ENCODE results near the gene PPP1R14D.

The PPP1R14D gene

DNA sequence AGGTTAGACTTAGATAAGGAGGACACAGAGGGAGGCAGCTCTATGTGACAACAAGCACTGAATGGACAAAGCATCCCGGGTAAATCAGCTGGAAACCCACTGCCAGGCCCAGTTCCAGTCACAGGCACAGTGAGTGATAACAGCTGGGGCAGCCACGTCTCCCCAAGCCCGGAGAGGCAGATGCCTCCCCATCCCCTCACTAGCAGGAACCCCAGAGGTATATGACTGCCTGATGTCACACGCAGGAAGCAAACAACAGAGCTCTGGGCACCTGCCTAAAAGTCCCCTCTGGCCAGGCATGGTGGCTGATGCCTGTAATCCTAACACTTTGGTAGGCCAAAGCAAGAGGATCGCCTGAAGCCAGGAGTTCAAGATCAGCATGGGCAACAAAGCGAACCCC, 40.5 kb downstream of the PPP1R14D start:
- Histone ChIP-seq H3K27me3 (no peaks in the 10 kb centered on the region), H3K4me3 (ENCODE audit: low read depth in 1 of 2, low read length in 1 of 2) (no peak overlapping the region), H3K4me1 (ENCODE audit: control insufficient read depth in 1 of 2, insufficient read depth in 1 of 2, low read depth in 1 of 2, low read length in 1 of 2) (peaks cover 25 to 28% of the 10 kb centered on the region in 2 experiments), H3K36me3 (no peaks in the 10 kb centered on the region), H3K9me3 (no peaks in the 10 kb centered on the region), H3K27ac (peak overlapping the region; percentile 61)
- no peak for TF ChIP-seq CTCF (IDR thresholded peaks at IDR 0.05)

DNA sequence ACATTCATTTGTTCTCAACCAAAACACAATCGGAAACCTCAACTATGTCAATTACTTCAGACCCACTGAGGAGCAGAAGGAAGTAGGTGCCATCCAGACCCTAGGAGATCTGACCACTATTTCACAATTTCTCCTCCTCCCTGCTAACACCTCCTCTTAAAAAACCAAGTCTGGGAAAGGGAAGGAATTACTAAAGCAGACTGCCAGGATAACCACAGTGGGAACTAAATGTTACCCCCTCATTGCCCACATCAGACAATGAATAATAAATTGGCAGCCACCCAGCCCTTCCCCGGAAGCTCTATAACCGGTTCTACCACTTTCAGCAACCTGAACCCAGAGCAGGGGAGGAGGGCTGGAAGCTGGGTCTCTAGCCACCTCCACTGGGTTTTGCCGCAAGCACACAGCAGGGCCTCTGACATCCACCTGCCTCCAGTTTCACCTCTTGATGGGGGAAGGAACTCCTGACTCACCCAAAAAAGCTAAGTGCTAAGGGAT, 41.1 kb downstream of the PPP1R14D start:
- no peaks in the 10 kb centered on the region for H3K27me3 ChIP-seq
- no peaks in the 10 kb centered on the region for H3K36me3 ChIP-seq
- H3K27ac ChIP-seq, result peak overlapping the region; percentile 61
- no peak for TF ChIP-seq CTCF (IDR thresholded peaks at IDR 0.05)
- peaks cover 25 to 28% of the 10 kb centered on the region in 2 experiments for H3K4me1 ChIP-seq (ENCODE audit: control insufficient read depth in 1 of 2, insufficient read depth in 1 of 2, low read depth in 1 of 2, low read length in 1 of 2)
- H3K4me3 ChIP-seq (ENCODE audit: low read depth in 1 of 2, low read length in 1 of 2), result no peak overlapping the region
- H3K9me3 ChIP-seq, result no peaks in the 10 kb centered on the region

DNA sequence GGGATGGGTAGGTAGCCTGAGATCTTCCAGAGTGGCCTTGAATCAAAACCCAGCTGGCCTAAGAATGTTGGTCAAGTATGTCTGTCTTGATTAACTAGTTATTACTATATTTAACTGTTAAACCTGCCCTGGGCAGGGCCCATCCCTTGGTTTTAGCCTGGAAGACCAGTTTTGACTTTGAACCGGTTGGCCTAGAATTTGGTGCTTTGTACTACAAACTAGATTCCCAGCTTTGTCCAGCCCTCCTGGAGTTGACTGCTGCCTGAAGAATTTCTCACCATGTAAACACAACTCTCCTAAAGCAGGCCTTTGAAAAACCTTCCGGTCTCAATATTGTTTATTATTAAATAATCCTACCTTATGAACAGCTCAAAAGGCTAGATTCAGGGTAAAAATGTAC, 42.7 kb downstream of the PPP1R14D start:
- Histone ChIP-seq H3K36me3 (no peaks in the 10 kb centered on the region), H3K27ac (no peak overlapping the region), H3K9me3 (no peaks in the 10 kb centered on the region), H3K27me3 (no peaks in the 10 kb centered on the region), H3K4me1 (ENCODE audit: control insufficient read depth in 1 of 2, insufficient read depth in 1 of 2, low read depth in 1 of 2, low read length in 1 of 2) (peaks cover 25 to 28% of the 10 kb centered on the region in 2 experiments), H3K4me3 (ENCODE audit: low read depth in 1 of 2, low read length in 1 of 2) (no peak overlapping the region)
- no peak for TF ChIP-seq CTCF (IDR thresholded peaks at IDR 0.05)

GRCh38 chr15:40785164-40785563, 43.3 kb downstream of the PPP1R14D start:
- no peaks in the 10 kb centered on the region for H3K36me3 ChIP-seq
- TF ChIP-seq CTCF (IDR thresholded peaks at IDR 0.05), result no peak
- peaks cover 25 to 28% of the 10 kb centered on the region in 2 experiments for H3K4me1 ChIP-seq (ENCODE audit: control insufficient read depth in 1 of 2, insufficient read depth in 1 of 2, low read depth in 1 of 2, low read length in 1 of 2)
- no peak overlapping the region for H3K4me3 ChIP-seq (ENCODE audit: low read depth in 1 of 2, low read length in 1 of 2)
- no peaks in the 10 kb centered on the region for H3K9me3 ChIP-seq
- H3K27ac ChIP-seq, result no peak overlapping the region
- no peaks in the 10 kb centered on the region for H3K27me3 ChIP-seq

- no peak overlapping the region for H3K4me3 ChIP-seq (ENCODE audit: low read depth in 1 of 2, low read length in 1 of 2)
- TF ChIP-seq CTCF (IDR thresholded peaks at IDR 0.05), result peak; percentile 53
- H3K27ac ChIP-seq, result no peak overlapping the region
- H3K4me1 ChIP-seq (ENCODE audit: control insufficient read depth in 1 of 2, insufficient read depth in 1 of 2, low read depth in 1 of 2, low read length in 1 of 2), result peaks cover 13 to 14% of the 10 kb centered on the region in 2 experiments
- H3K27me3 ChIP-seq, result no peaks in the 10 kb centered on the region
- H3K9me3 ChIP-seq, result no peaks in the 10 kb centered on the region
- H3K36me3 ChIP-seq, result peaks cover 20% of the 10 kb centered on the region
Observed at GRCh38 chr15:40782609-40783227, 45.8 kb downstream of the PPP1R14D start.
